Epithelial cell of alveolus of lung (primary cell): ENCODE results near the gene PER2. TPM values are rescaled to one million over a fixed set of nuclear protein-coding genes. Genes with fewer than 3 reads are reported as not detected.

Source experiments
- total RNA-seq: library from RNA; depleted of rRNA; stranded (reverse); fragments of >200 nt; gene quantifications from 2 replicates; pipeline ENCODE4 v1.2.1, GENCODE V29; 2015

Gene PER2, protein sequence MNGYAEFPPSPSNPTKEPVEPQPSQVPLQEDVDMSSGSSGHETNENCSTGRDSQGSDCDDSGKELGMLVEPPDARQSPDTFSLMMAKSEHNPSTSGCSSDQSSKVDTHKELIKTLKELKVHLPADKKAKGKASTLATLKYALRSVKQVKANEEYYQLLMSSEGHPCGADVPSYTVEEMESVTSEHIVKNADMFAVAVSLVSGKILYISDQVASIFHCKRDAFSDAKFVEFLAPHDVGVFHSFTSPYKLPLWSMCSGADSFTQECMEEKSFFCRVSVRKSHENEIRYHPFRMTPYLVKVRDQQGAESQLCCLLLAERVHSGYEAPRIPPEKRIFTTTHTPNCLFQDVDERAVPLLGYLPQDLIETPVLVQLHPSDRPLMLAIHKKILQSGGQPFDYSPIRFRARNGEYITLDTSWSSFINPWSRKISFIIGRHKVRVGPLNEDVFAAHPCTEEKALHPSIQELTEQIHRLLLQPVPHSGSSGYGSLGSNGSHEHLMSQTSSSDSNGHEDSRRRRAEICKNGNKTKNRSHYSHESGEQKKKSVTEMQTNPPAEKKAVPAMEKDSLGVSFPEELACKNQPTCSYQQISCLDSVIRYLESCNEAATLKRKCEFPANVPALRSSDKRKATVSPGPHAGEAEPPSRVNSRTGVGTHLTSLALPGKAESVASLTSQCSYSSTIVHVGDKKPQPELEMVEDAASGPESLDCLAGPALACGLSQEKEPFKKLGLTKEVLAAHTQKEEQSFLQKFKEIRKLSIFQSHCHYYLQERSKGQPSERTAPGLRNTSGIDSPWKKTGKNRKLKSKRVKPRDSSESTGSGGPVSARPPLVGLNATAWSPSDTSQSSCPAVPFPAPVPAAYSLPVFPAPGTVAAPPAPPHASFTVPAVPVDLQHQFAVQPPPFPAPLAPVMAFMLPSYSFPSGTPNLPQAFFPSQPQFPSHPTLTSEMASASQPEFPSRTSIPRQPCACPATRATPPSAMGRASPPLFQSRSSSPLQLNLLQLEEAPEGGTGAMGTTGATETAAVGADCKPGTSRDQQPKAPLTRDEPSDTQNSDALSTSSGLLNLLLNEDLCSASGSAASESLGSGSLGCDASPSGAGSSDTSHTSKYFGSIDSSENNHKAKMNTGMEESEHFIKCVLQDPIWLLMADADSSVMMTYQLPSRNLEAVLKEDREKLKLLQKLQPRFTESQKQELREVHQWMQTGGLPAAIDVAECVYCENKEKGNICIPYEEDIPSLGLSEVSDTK (N-terminal part only)
- total RNA-seq = 1.6 and 1.8 TPM in 2 replicates

DNA sequence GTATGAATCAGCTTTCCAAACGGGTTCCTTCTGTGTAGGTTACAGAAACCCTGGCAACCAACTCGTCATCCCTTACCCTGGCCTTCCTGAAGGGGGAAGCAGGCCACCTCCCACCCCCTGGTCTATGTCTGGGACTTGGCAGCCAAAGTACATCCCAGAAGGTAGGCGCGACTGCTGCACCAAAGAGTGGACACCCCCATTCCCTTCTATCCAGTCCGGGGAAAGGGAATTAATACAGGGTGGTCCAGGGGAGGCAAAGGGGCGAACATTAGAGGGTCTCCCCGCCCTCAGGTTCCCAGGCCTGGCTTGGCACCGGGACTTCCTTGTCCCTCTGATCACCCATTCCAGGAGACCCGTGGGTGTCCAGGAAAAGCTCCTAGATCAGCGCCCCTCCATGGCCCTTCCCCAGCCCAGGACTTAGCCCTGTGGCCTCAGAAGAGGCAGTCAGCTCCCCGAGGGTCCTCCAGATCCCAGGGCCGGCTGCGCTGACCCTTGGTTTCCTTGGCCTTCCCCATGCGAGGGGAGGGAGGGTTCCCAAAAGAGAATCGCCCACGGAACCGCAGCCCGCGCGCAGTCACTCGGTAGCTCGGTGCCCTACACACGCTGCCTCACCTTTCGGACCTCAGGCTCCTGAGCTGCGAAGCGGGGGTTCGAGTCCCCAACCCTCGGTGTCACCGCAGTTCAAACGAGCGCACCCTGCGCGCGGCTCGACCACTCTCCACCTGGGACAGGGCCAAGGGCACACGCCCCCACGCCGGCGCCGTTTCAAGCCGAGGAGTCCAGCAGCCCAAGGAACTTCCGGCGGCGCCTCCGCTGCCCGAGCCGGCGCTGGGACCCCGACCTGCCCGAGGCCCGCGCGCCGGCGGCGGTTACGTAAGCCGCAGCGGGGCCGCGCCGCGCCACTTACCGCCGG is at the start of gene PER2:
Gene PER2 (minus strand): TSS at position 874 of the 913 bp plus-strand sequence. CDS start 10,674 bp downstream, outside the sequence.

DNA sequence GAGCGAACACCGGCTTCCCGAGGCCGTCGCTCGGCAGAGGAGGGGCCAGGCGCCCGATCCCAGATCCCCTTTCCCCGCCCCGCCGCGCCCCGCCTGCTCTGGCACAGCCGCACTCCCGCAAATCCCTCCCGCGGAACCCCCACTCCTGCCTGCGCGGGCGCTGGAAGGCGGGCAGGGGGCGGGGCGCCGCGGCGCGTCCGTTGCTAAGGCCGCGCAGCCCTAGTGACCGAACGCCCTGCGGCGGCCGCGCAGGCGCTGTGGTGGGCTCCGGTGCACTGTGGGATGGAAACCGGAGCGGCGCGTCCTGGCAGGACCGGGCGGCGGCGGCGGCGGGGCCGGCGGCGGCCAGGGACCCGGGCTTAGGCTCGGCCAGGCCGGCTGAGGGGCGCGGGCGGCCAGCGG is 31.8 kb upstream of the PER2 start, which contains the start of gene TRAF3IP1:
Gene TRAF3IP1 (plus strand): TSS at position 273 of the 402 bp plus-strand sequence. CDS start 145 bp downstream, outside the sequence.

DNA sequence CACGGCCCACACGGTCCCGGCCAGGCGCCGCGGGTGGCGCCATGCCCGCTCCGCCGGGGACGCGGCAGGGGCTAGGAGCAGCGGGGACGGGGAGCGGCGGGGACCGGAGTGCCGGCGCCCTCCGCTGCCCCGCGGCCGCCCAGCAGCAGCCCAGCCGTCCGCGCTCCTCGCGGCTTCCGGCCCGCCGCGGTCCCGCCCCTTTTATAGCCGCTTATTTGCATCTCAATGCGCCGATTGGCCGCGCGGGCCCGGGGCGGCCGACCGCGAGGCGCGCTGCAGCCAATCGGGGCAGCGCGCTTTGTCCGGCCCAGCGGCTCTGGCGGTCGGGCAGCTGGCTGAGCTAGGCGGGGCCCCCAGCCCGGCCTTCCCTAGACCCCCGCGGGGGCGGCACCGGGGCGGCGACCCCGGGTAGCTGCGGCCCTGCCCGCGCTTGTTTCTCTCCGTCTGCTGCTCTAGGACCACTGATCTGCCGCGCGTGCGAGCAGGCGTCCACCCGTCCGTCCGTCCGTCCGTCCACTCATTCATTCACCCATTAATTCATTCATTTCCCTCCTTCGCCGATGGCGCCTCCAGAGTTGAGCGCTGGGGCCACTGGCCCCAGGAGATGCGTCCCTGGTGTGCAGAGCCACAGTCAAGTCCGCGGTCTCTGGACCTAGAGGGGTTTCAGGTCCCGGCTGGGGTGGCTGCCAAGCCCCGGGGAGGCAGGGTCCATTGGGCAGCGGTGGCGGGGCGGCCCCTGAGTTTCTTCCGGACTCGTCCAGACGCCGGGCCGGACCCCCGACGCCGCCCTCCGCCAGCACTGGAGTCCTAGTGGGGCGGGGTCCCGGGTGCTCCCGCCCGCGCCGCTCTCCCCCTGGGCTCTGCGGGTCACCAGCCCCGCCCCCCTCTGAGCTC is 48.3 kb downstream of the PER2 start, which contains the start of gene HES6:
Gene HES6 (minus strand): TSS at position 176 of the 894 bp plus-strand sequence. CDS start 133 bp downstream, at position 43.

DNA sequence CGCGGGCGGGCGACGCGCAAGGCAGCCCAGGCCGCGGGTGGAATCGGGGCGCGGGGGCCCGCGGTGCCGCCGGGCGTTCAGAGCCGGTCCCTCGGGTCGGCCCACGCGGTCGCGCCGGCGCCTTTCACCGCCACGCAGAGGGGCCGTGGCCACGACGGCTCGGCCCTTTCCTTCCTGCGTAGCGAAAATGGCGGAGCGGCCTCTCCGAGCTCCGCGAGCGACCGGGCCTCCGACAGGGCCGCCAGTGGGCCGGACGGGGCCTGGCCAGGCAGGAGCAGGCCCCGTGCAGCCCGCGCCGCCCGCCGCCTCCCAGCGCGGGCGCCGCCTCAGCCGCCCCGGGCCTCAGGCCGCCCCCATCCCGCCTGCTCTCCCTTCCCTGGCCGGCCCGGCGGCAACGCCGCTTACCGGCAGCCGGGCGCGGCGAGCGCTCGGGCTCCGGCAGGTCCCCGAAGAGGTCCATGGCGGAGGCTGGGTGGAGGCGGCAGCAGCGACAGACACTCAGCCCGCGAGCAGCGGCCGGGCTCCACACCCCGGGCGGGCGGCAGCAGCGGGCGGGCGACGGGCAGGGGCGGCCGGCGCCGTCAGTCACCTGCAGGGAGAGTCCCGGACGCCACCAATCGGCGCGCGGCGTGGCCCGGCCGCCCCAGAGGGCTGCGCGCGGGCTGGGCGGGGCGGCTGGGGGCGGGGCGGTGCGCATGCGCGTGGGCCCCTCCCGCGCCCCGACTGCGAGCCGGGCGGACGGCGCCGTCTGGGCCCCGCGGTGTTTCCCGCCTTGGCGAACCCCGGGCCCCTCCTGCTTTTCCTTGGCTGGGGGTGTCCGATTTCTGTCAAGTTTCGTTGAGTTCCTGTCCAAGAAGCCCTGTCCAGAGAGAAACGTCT is 85.1 kb downstream of the PER2 start, which contains the start of gene ILKAP:
Gene ILKAP (minus strand): TSS at position 602 of the 879 bp plus-strand sequence. CDS start 142 bp downstream, at position 460.

Other genes starting within 250 kb of the PER2 start
- 9.7 and 20.0 TPM in 2 replicates for gene SCLY, start 227.6 kb downstream of the PER2 start, total RNA-seq
- 0.39 and 2.9 TPM in 2 replicates for gene ESPNL, start 188.3 kb downstream of the PER2 start, total RNA-seq
- gene KLHL30, start 149.9 kb downstream of the PER2 start, total RNA-seq = 0.32 TPM in 1 of 2 replicates, not detected in the other
- gene ERFE, start 129.6 kb downstream of the PER2 start, total RNA-seq = 2.4 and 9.1 TPM in 2 replicates
- gene ILKAP, start 84.9 kb downstream of the PER2 start, total RNA-seq = 10.2 and 12.2 TPM in 2 replicates
- 2.2 and 4.1 TPM in 2 replicates for gene HES6, start 48.6 kb downstream of the PER2 start, total RNA-seq
- gene TRAF3IP1, start 31.9 kb upstream of the PER2 start, total RNA-seq = 4.7 and 11.4 TPM in 2 replicates
- 20.1 and 39.6 TPM in 2 replicates for gene ASB1, start 138.3 kb upstream of the PER2 start, total RNA-seq